ENCODE measurements around the gene ARHGAP9. TPM values are rescaled to one million over a fixed set of nuclear protein-coding genes. Genes with fewer than 3 reads are reported as not detected.

Gene ARHGAP9
- total RNA-seq (2014; rRNA removed; shearing (Covaris generic)) (0.11 TPM in 1 of 2 replicates, not detected in the other), polyA plus RNA-seq (2016; fragmentation: Nextera tagmentation; extraction: Ambion mirVana) (0.48 and 0.61 TPM in 2 replicates)

DNA sequence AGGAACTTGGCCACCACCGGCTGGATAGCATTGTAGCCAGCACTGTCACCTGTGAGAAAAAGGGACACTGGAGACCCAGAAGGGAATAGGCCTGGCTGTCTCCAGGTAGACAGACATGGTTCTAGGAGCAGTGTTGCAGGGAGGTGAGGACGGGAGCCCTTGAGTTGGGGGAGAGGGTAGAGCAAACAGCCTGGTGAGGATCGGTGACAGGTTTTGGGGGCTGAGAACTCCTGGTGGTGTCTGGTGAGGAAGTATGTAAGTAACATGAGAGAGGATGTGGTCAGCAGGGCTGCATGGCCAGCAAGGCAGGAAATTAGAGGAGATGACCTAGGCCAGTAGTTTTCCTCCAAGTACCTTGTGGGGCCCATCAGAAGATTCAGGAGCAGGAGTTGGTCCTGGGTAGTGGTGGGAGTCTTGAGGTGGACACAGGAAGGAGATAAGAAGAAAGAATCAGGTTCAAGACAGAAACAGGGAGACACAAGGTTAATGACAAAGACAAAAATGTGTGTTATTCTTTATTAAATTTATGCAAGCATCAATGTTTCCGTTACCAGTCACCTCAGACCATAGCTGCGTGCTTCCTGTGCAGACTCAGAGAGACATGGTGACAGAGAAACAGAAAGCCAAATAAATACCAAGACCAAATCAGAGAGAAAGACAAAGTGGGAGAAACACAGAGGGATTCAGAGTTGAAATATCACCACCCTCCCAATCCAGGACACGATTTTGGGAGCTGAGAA, at the start of gene ARHGAP9:
Gene ARHGAP9 (minus strand): TSS at position 491 of the 740 bp plus-strand sequence. CDS start 460 bp downstream, at position 31.
- H4K20me1 ChIP-seq (ENCODE audit: insufficient read depth), result no peaks in the 10 kb centered on the region
- peaks cover 34% of the 10 kb centered on the region for H3K27me3 ChIP-seq (replicated peaks; ENCODE audit: insufficient read depth)
- no peak for TF ChIP-seq EZH2 (IDR thresholded peaks at IDR 0.05; ENCODE audit: insufficient read depth, poor library complexity, severe bottlenecking)
- TF ChIP-seq EZH2phosphoT487 (IDR thresholded peaks at IDR 0.05; ENCODE audit: insufficient read depth, low read depth), result no peak
- in situ Hi-C loops (cut with MboI), result no loop called here
- no peak within 1 kb of the TSS for H3K4me3 ChIP-seq
- H2AFZ ChIP-seq, result no peak within 1 kb of the TSS
- no peaks in the 10 kb centered on the region for H3K9me3 ChIP-seq (ENCODE audit: low read depth)
- DNase-seq, result no peak
- H3F3A ChIP-seq (ENCODE audit: insufficient read depth), result peaks cover 8% of the 10 kb centered on the region
- no peak within 1 kb of the TSS for H3K4me2 ChIP-seq (ENCODE audit: unreplicated experiment)
- 68 to 72% methylated on average over 6 of the region's 6 CpGs for WGBS, 2 experiments (ENCODE audit: low coverage in 1 of 2, low lambda C conversion rate in 2 of 2, missing lambda C conversion rate in 2 of 2)
- no peak within 1 kb of the TSS for H3K9ac ChIP-seq
- H3K36me3 ChIP-seq (ENCODE audit: low read depth), result no peaks in the 10 kb centered on the region
- H3K4me1 ChIP-seq (ENCODE audit: insufficient read depth), result 0 out of 2 replicates have a peak, but pooled peaks cover 7% of the 10 kb centered on the region
- H3K27ac ChIP-seq, result no peak within 1 kb of the TSS
- no peaks in the 10 kb centered on the region for H3K9me2 ChIP-seq (ENCODE audit: insufficient read depth)
- H3K79me2 ChIP-seq (ENCODE audit: insufficient read depth), result no peaks in the 10 kb centered on the region

DNA sequence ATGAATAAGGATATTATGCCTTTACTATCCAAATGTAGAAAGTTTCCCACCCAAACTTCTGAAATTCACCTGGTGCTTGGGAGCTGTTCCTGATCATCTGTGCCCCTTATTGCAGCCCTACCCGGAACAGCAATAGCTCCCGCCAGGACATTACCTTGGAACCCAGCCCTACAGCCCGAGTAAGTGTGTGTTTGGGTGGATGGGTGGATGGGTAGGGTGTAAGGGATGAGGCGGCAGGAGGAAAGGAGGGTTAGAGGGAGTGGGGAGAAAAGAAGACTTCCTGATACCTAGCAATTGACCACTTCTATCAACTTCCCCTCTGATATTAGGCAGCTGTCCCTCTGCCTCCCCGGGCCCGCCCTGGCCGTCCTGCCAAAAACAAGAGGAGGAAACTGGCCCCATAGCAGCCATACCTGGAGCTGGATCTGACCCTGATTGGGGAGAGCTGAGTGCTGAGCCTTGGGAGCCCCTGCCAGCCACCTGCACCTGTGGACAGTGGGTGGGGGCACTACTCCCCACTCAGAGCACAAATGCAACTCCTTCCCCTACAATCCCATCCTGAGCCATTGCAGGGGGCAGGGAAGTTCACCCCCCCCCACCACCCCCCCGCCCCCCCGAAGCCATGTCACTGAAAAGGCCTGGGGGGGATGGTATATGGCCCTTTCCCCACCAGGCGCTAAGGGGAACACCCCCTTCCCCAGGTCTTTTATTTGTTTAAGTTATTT, 49.3 kb upstream of the ARHGAP9 start:
- no peaks in the 10 kb centered on the region for H4K20me1 ChIP-seq (ENCODE audit: insufficient read depth)
- WGBS, 2 experiments (ENCODE audit: low coverage in 1 of 2, low lambda C conversion rate in 2 of 2, missing lambda C conversion rate in 2 of 2), result 72 to 73% methylated on average over 10 of the region's 10 CpGs

DNA sequence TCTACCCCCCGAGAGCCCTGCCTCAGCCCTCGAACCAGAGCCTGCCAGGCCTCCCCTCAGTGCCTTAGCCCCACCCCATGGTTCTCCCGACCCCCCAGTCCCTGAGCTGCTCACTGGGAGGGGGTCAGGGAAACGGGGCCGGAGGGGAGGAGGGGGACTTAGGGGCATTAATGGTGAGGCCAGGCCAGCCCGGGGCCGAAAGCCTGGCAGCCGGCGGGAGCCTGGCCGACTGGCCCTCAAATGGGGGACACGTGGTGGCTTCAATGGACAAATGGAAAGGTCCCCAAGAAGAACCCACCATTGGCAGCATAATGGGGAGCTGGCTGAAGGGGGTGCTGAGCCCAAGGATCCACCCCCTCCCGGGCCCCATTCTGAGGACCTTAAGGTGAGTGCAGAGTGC, 48.5 kb upstream of the ARHGAP9 start:
- WGBS, 2 experiments (ENCODE audit: low coverage in 1 of 2, low lambda C conversion rate in 2 of 2, missing lambda C conversion rate in 2 of 2), result 90 to 98% methylated on average over 7 to 12 of the region's 12 CpGs
- Histone ChIP-seq H3K27ac (no peak overlapping the region), H3K4me3 (no peak overlapping the region), H3K4me1 (ENCODE audit: insufficient read depth) (peaks cover 8% of the 10 kb centered on the region), H2AFZ (no peak overlapping the region), H4K20me1 (ENCODE audit: insufficient read depth) (no peaks in the 10 kb centered on the region), H3K4me2 (ENCODE audit: unreplicated experiment) (no peak overlapping the region), H3K36me3 (ENCODE audit: low read depth) (peaks cover 57% of the 10 kb centered on the region), H3K79me2 (ENCODE audit: insufficient read depth) (peaks cover 58% of the 10 kb centered on the region), H3K9me2 (ENCODE audit: insufficient read depth) (no peaks in the 10 kb centered on the region), H3F3A (ENCODE audit: insufficient read depth) (peaks cover 50% of the 10 kb centered on the region), H3K9ac (no peak overlapping the region), H3K27me3 (replicated peaks; ENCODE audit: insufficient read depth) (no peaks in the 10 kb centered on the region), H3K9me3 (ENCODE audit: low read depth) (no peaks in the 10 kb centered on the region)
- DNase-seq, result no peak
- TF ChIP-seq EZH2phosphoT487 (IDR thresholded peaks at IDR 0.05; ENCODE audit: insufficient read depth, low read depth) (no peak), EZH2 (IDR thresholded peaks at IDR 0.05; ENCODE audit: insufficient read depth, poor library complexity, severe bottlenecking) (no peak)
- in situ Hi-C loops (cut with MboI), result no loop called here

More for the DNA sequence above, 49.3 kb upstream of the ARHGAP9 start:
- TF ChIP-seq EZH2phosphoT487 (IDR thresholded peaks at IDR 0.05; ENCODE audit: insufficient read depth, low read depth), result no peak
- TF ChIP-seq EZH2 (IDR thresholded peaks at IDR 0.05; ENCODE audit: insufficient read depth, poor library complexity, severe bottlenecking), result no peak
- H3K4me2 ChIP-seq (ENCODE audit: unreplicated experiment), result no peak overlapping the region
- H3K27me3 ChIP-seq (replicated peaks; ENCODE audit: insufficient read depth), result no peaks in the 10 kb centered on the region
- in situ Hi-C loops (cut with MboI), result no loop called here
- H3K79me2 ChIP-seq (ENCODE audit: insufficient read depth), result peaks cover 50% of the 10 kb centered on the region
- DNase-seq, result no peak
- peaks cover 63% of the 10 kb centered on the region for H3K36me3 ChIP-seq (ENCODE audit: low read depth)
- no peak overlapping the region for H3K27ac ChIP-seq
- peaks cover 7% of the 10 kb centered on the region for H3K4me1 ChIP-seq (ENCODE audit: insufficient read depth)
- peaks cover 42% of the 10 kb centered on the region for H3F3A ChIP-seq (ENCODE audit: insufficient read depth)
- no peaks in the 10 kb centered on the region for H3K9me2 ChIP-seq (ENCODE audit: insufficient read depth)
- no peaks in the 10 kb centered on the region for H3K9me3 ChIP-seq (ENCODE audit: low read depth)
- no peak overlapping the region for H2AFZ ChIP-seq
- H3K4me3 ChIP-seq, result no peak overlapping the region
- no peak overlapping the region for H3K9ac ChIP-seq

DNA sequence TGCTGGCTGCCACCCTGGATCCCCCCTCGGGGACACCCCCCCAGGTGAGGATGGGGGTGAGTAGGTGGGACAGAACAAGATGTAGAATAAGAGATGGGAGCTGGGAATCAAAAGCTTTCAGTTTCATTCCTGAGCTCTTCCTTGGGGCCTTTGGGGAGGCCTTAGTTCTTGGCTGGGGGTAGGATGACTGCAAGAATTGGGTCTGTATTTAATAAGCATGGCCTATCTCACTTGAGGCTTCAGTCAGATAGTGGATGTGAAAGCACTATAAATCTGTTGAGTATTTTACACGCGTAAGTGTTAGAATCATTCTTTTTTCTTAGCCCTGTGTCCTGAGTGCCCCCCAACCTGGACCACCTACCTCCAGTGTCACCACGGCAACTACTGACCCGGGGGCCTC, 47.5 kb upstream of the ARHGAP9 start:
- Histone ChIP-seq H3K27ac (no peak overlapping the region), H3K9me3 (ENCODE audit: low read depth) (no peaks in the 10 kb centered on the region), H3K4me3 (no peak overlapping the region), H3K9me2 (ENCODE audit: insufficient read depth) (no peaks in the 10 kb centered on the region), H2AFZ (no peak overlapping the region), H3F3A (ENCODE audit: insufficient read depth) (peaks cover 45% of the 10 kb centered on the region), H3K4me1 (ENCODE audit: insufficient read depth) (peaks cover 9% of the 10 kb centered on the region), H3K36me3 (ENCODE audit: low read depth) (peaks cover 47% of the 10 kb centered on the region), H3K27me3 (replicated peaks; ENCODE audit: insufficient read depth) (no peaks in the 10 kb centered on the region), H3K4me2 (ENCODE audit: unreplicated experiment) (no peak overlapping the region), H4K20me1 (ENCODE audit: insufficient read depth) (no peaks in the 10 kb centered on the region), H3K9ac (no peak overlapping the region), H3K79me2 (ENCODE audit: insufficient read depth) (peaks cover 59% of the 10 kb centered on the region)
- in situ Hi-C loops (cut with MboI), result no loop called here
- DNase-seq, result no peak
- TF ChIP-seq EZH2 (IDR thresholded peaks at IDR 0.05; ENCODE audit: insufficient read depth, poor library complexity, severe bottlenecking) (no peak), EZH2phosphoT487 (IDR thresholded peaks at IDR 0.05; ENCODE audit: insufficient read depth, low read depth) (no peak)
- 60% methylated on average over 5 of the region's 5 CpGs for WGBS, 2 experiments (ENCODE audit: low coverage in 1 of 2, low lambda C conversion rate in 2 of 2, missing lambda C conversion rate in 2 of 2)

Measured in GM23248 (cell line).